IMR-90 (cell line): ENCODE measurements around the gene ZCCHC17. TPM values are rescaled to one million over a fixed set of nuclear protein-coding genes. Genes with fewer than 3 reads are reported as not detected.

Experiments used
- ATAC-seq: fragments of 200-7000 bp; cut with Tn5 transposase; 2 replicates; pipeline ENCODE4 v1.9.1; 2020; ENCODE audit warnings: low read depth, mild to moderate bottlenecking, moderate library complexity
- BruUV-seq: library from RNA; stranded (reverse); fragments of 400-500 nt; replicated peaks from 2 replicates; lab custom pipeline; 2021; lab: Mats Ljungman, UMichigan
- CTCF ChIA-PET: fragments of 300-600 bp; formaldehyde crosslinking; extraction: SDS; loops from one replicate; lab custom pipeline; 2021; ENCODE audit warnings: antibody characterized with exemption; lab: Yijun Ruan, JAX
- POLR2A ChIA-PET: fragments of 300-600 bp; sonication (Branson Sonifier 250); formaldehyde crosslinking; loops from one replicate; lab custom pipeline; 2022; ENCODE audit warnings: antibody characterized with exemption; ENCODE audit not compliant: unreplicated experiment; lab: Charles Lee
- DNase-seq: peaks from one replicate; pipeline ENCODE4 v3.0.0; 2013
- H2AFZ ChIP-seq: replicated peaks from 2 replicates; pipeline ENCODE3; 2013; ENCODE audit warnings: low read length, mild to moderate bottlenecking; ENCODE audit not compliant: poor library complexity
- H2AK5ac ChIP-seq: 2 replicates; pipeline ENCODE4 v1.6.1; 2013; ENCODE audit warnings: low read depth, low read length, inconsistent platforms
- H2AK9ac ChIP-seq: replicated peaks from 2 replicates; pipeline ENCODE3; 2013; ENCODE audit warnings: mild to moderate bottlenecking, low read depth, low read length, moderate library complexity; ENCODE audit not compliant: poor library complexity
- H2BK120ac ChIP-seq: 2 replicates; pipeline ENCODE4 v1.6.1; 2013; ENCODE audit warnings: low read depth, low read length, inconsistent platforms
- H2BK15ac ChIP-seq: 3 replicates; pipeline ENCODE4 v1.6.1; 2013; ENCODE audit warnings: low read depth, low read length, inconsistent platforms
- H2BK20ac ChIP-seq: 2 replicates; pipeline ENCODE4 v1.6.1; 2013; ENCODE audit warnings: low read depth, mild to moderate bottlenecking, inconsistent platforms, low read length, moderate library complexity
- H2BK5ac ChIP-seq: 2 replicates; pipeline ENCODE4 v1.6.1; 2013; ENCODE audit warnings: mild to moderate bottlenecking, low read depth, low read length, inconsistent platforms; ENCODE audit not compliant: poor library complexity, severe bottlenecking
- H3K14ac ChIP-seq: replicated peaks from 2 replicates; pipeline ENCODE4 v1.6.1; 2013; ENCODE audit warnings: low read depth, low read length, inconsistent platforms
- H3K18ac ChIP-seq: 2 replicates; pipeline ENCODE4 v1.6.1; 2013; ENCODE audit warnings: low read depth, low read length, control low read depth
- H3K23ac ChIP-seq: 2 replicates; pipeline ENCODE4 v1.6.1; 2013; ENCODE audit warnings: low read depth, low read length, inconsistent platforms
- H3K27ac ChIP-seq: 2 replicates; pipeline ENCODE4 v1.5.1; 2013; ENCODE audit warnings: mild to moderate bottlenecking, control low read depth, low read length; ENCODE audit not compliant: insufficient read depth
- H3K27me3 ChIP-seq: 2 replicates; pipeline ENCODE4 v1.6.1; 2013; ENCODE audit warnings: low read length; ENCODE audit not compliant: control insufficient read depth, insufficient read depth
- H3K36me3 ChIP-seq: 2 replicates; pipeline ENCODE4 v1.6.1; 2013; ENCODE audit warnings: low read length, mixed read lengths; ENCODE audit not compliant: control insufficient read depth, insufficient read depth
- H3K4ac ChIP-seq: 2 replicates; pipeline ENCODE4 v1.6.1; 2013; ENCODE audit warnings: low read depth, low read length, inconsistent platforms
- H3K4me1 ChIP-seq: 2 replicates; pipeline ENCODE4 v1.6.1; 2013; ENCODE audit warnings: low read length, mixed read lengths; ENCODE audit not compliant: control insufficient read depth, insufficient read depth
- H3K4me2 ChIP-seq: 2 replicates; pipeline ENCODE4 v1.6.1; 2013; ENCODE audit warnings: low read depth, mild to moderate bottlenecking, control low read depth, low read length, moderate library complexity
- H3K4me3 ChIP-seq: 2 replicates; pipeline ENCODE4 v1.5.1; 2013; ENCODE audit warnings: low read depth, mild to moderate bottlenecking, control low read depth, low read length, moderate library complexity; ENCODE audit not compliant: insufficient read depth
- H3K56ac ChIP-seq: 2 replicates; pipeline ENCODE4 v1.6.1; 2013; ENCODE audit warnings: low read length, inconsistent platforms; ENCODE audit not compliant: insufficient read depth; ENCODE audit errors: extremely low read depth
- H3K79me1 ChIP-seq, 2 experiments: 2 replicates each; pipeline ENCODE4 v1.6.1; 2013; ENCODE audit warnings: low read length in 2 of 2, inconsistent platforms in 1 of 2, low read depth in 1 of 2
- H3K9ac ChIP-seq: 2 replicates; pipeline ENCODE4 v1.6.1; 2013; ENCODE audit warnings: low read depth, low read length, control low read depth
- H3K9me1 ChIP-seq: 2 replicates; pipeline ENCODE4 v1.6.1; 2013; ENCODE audit warnings: low read length, inconsistent platforms; ENCODE audit not compliant: insufficient read depth
- H3K9me3 ChIP-seq: 2 replicates; pipeline ENCODE4 v1.6.1; 2013; ENCODE audit warnings: low read length; ENCODE audit not compliant: control insufficient read depth, insufficient read depth
- H4K20me1 ChIP-seq: 2 replicates; pipeline ENCODE4 v1.6.1; 2013; ENCODE audit warnings: low read length, inconsistent platforms; ENCODE audit not compliant: insufficient read depth
- H4K5ac ChIP-seq: 2 replicates; pipeline ENCODE4 v1.6.1; 2013; ENCODE audit warnings: mild to moderate bottlenecking, low read depth, low read length, control low read depth
- H4K8ac ChIP-seq, 2 experiments: 2 replicates each; pipeline ENCODE4 v1.6.1; 2013; ENCODE audit warnings: low read depth in 2 of 2, low read length in 2 of 2, control low read depth in 1 of 2, inconsistent platforms in 1 of 2
- H4K91ac ChIP-seq: 2 replicates; pipeline ENCODE4 v1.6.1; 2013; ENCODE audit warnings: low read depth, low read length, inconsistent platforms; ENCODE audit not compliant: insufficient read depth
- CEBPB ChIP-seq: IDR thresholded peaks from 2 replicates; pipeline ENCODE4 v1.6.1; 2012; ENCODE audit warnings: low read depth, low read length, improper control_type of control experiment
- CHD1 ChIP-seq: IDR thresholded peaks from 2 replicates; pipeline ENCODE4 v1.6.1; 2012; ENCODE audit warnings: low read depth, low read length, improper control_type of control experiment
- CTCF ChIP-seq: conservative IDR thresholded peaks from 2 replicates; pipeline ENCODE4 v1.5.1; 2012; ENCODE audit warnings: mild to moderate bottlenecking, low read depth, low read length, improper control_type of control experiment
- ELK1 ChIP-seq: fragments of 150-350 bp; IDR thresholded peaks from 2 replicates; pipeline ENCODE4 v1.6.1; 2016; ENCODE audit warnings: low read depth, mild to moderate bottlenecking, low read length, moderate library complexity, borderline replicate concordance
- FOS ChIP-seq: fragments of 150-350 bp; IDR thresholded peaks from 2 replicates; pipeline ENCODE4 v1.6.1; 2016; ENCODE audit warnings: low read depth, low read length
- MAFK ChIP-seq: IDR thresholded peaks from 2 replicates; pipeline ENCODE4 v1.6.1; 2012; ENCODE audit warnings: low read depth, low read length, improper control_type of control experiment
- MAZ ChIP-seq: IDR thresholded peaks from 2 replicates; pipeline ENCODE4 v1.6.1; 2012; ENCODE audit warnings: low read depth, mild to moderate bottlenecking, low read length, improper control_type of control experiment, moderate library complexity, borderline replicate concordance
- MXI1 ChIP-seq: IDR thresholded peaks from 2 replicates; pipeline ENCODE4 v1.6.1; 2012; ENCODE audit warnings: low read depth, mild to moderate bottlenecking, low read length, moderate library complexity, borderline replicate concordance
- NFE2L2 ChIP-seq: fragments of 150-350 bp; IDR thresholded peaks from 2 replicates; pipeline ENCODE4 v1.6.1; 2016; ENCODE audit warnings: low read depth, mild to moderate bottlenecking, low read length
- POLR2A ChIP-seq: IDR thresholded peaks from 2 replicates; pipeline ENCODE4 v1.6.1; 2012; ENCODE audit warnings: mild to moderate bottlenecking, low read depth, low read length
- RAD21 ChIP-seq: IDR thresholded peaks from 2 replicates; pipeline ENCODE4 v1.6.1; 2012; ENCODE audit warnings: low read length, improper control_type of control experiment
- RCOR1 ChIP-seq: IDR thresholded peaks from 2 replicates; pipeline ENCODE4 v1.6.1; 2012; ENCODE audit warnings: mild to moderate bottlenecking, low read length, improper control_type of control experiment; ENCODE audit not compliant: insufficient replicate concordance
- RFX5 ChIP-seq: IDR thresholded peaks from 2 replicates; pipeline ENCODE4 v1.8.0; 2012; ENCODE audit warnings: low read depth, mild to moderate bottlenecking, low read length, moderate library complexity
- SMC3 ChIP-seq: fragments of 150-350 bp; IDR thresholded peaks from 2 replicates; pipeline ENCODE4 v1.6.1; 2016; ENCODE audit warnings: low read depth, mild to moderate bottlenecking, antibody characterized with exemption, low read length, moderate library complexity
- USF2 ChIP-seq: fragments of 150-350 bp; IDR thresholded peaks from 2 replicates; pipeline ENCODE4 v1.6.1; 2017; ENCODE audit warnings: mild to moderate bottlenecking, antibody characterized with exemption, low read length, low read depth
- WGBS, 2 experiments: methylation state at CpG; one replicate each; pipeline versions ENCODE4 v1.1.5 to v1.1.7; 2013; ENCODE audit warnings: missing lambda C conversion rate in 2 of 2; ENCODE audit not compliant: insufficient read length in 1 of 2; ENCODE audit errors: extremely low coverage in 2 of 2; 5-methylcytosine and 5-hydroxymethylcytosine counted together
- dilution Hi-C: fragments of 300-500 bp; cut with HindIII; formaldehyde crosslinking; loops from one replicate; pipeline ENCODE4 v1.14.3; 2018; ENCODE audit warnings: low sequenced_read_pairs; ENCODE audit not compliant: unreplicated experiment
- in situ Hi-C: fragments of 300-500 bp; cut with MboI; formaldehyde crosslinking; loops from 3 replicates; pipeline ENCODE4 v1.14.3; 2019; ENCODE audit warnings: low sequenced_read_pairs, inconsistent platforms, mixed read lengths
- intact Hi-C: fragments of 100-400 bp; cut with micrococcal nuclease; formaldehyde crosslinking; loops from 2 replicates; pipeline ENCODE4 v1.10.0; 2022
- polyA plus RNA-seq, 3 experiments: library from polyadenylated mRNA; depleted of rRNA; stranded (reverse); fragments of >200 nt; gene quantifications; 2 replicates each; pipeline ENCODE4 v1.2.3, GENCODE V29; 2012; ENCODE audit warnings: low replicate concordance in 1 of 3
- total RNA-seq: library from RNA; depleted of rRNA; stranded (reverse); fragments of >200 nt; gene quantifications from 2 replicates; pipeline ENCODE4 v1.2.3, GENCODE V29; 2012

Gene ZCCHC17
- total and polyA plus RNA-seq, 2 of the 4 experiments (the other 2 are of a cell fraction) = 48.4 to 48.9 TPM

GRCh38 chr1:31413405-31414001 lies 116.7 kb downstream of the ZCCHC17 start:
- H4K20me1 ChIP-seq = peaks cover 26% of the 10 kb centered on the region
- peak overlapping the region; percentile 91 for H3K18ac ChIP-seq
- peak overlapping the region; percentile 42; the same call in 1 of the 2 replicates for H3K56ac ChIP-seq
- peak overlapping the region; percentile 89 for H3K4me3 ChIP-seq
- H3K9me3 ChIP-seq = no peaks in the 10 kb centered on the region
- ATAC-seq (peak; percentile 37), DNase-seq (no peak)
- peak overlapping the region; percentile 70 for H2AK5ac ChIP-seq
- H3K14ac ChIP-seq = peak overlapping the region; percentile 98
- peak overlapping the region; percentile 89 for H3K27ac ChIP-seq
- H4K5ac ChIP-seq = peak overlapping the region; percentile 84
- 0 out of 2 replicates have a peak overlapping the region, but pooled peaks have one; percentile 78 for H2BK20ac ChIP-seq
- peak overlapping the region; percentile 15; the same call in 1 of the 3 replicates for H2BK15ac ChIP-seq
- H2AK9ac ChIP-seq = peak overlapping the region; percentile 98
- H2BK120ac ChIP-seq = peak overlapping the region; percentile 89
- H3K79me1 ChIP-seq = peaks cover 0 to 48% of the 10 kb centered on the region in 2 experiments; a peak in 3 of 4 replicates
- 1% methylated on average over 37 of the region's 54 CpGs; no CpG with 5 or more reads in 1 of the 2 experiments for WGBS, 2 experiments
- dilution Hi-C loops = no loop called here
- BruUV-seq = no TSS peak
- H3K9ac ChIP-seq = peak overlapping the region; percentile 96
- intact Hi-C loops = no loop called here
- peak overlapping the region; percentile 95 for H2AFZ ChIP-seq
- H4K91ac ChIP-seq = peak overlapping the region; percentile 89
- H3K36me3 ChIP-seq = peaks cover 4% of the 10 kb centered on the region; the same call in 1 of the 2 replicates
- CTCF ChIA-PET = interaction anchor here (0.7 to 1.3 kb wide), 4 partner anchors 9 to 209 kb away, joined by 3 to 5 read pairs (median 4); no protein-coding TSS in a partner anchor
- H3K4me1 ChIP-seq = peaks cover 41% of the 10 kb centered on the region
- in situ Hi-C loops = no loop called here
- H3K4ac ChIP-seq = peak overlapping the region; percentile 94
- POLR2A ChIA-PET = no interaction called here
- peak overlapping the region; percentile 93 for H3K23ac ChIP-seq
- H3K4me2 ChIP-seq = peak overlapping the region; percentile 82
- peak overlapping the region; percentile 79 for H2BK5ac ChIP-seq
- H3K9me1 ChIP-seq = peaks cover 50% of the 10 kb centered on the region
- no peaks in the 10 kb centered on the region for H3K27me3 ChIP-seq
- H4K8ac ChIP-seq = peak overlapping the region; percentile 64 to 82; a peak in 2 of 4 replicates
- no peak for TF ChIP-seq MAFK
- TF ChIP-seq NFE2L2 = no peak
- no peak; the same call in 1 of the 2 replicates for TF ChIP-seq MAZ
- TF ChIP-seq RAD21 = no peak
- TF ChIP-seq RCOR1 = no peak
- TF ChIP-seq RFX5 = no peak
- TF ChIP-seq SMC3 = no peak
- no peak for TF ChIP-seq CHD1
- TF ChIP-seq FOS = no peak
- no peak for TF ChIP-seq USF2
- no peak for TF ChIP-seq ELK1
- no peak for TF ChIP-seq POLR2A
- no peak for TF ChIP-seq MXI1
- TF ChIP-seq CEBPB = no peak
- no peak for TF ChIP-seq CTCF
